GM19372 (cell line): Measurements from ENCODE around the gene FBN2.
"Not testable (repeated sequence)": the region's sequence is repeated elsewhere in the genome, so short reads cannot be mapped to it uniquely, and the experiment has no call there.

Experiments used
- ATAC-seq: cut with Tn5 transposase; IDR thresholded peaks from one replicate; pipeline ENCODE4 v1.9.1; 2021; ENCODE audit warnings: mild to moderate bottlenecking, low read depth, moderate library complexity; ENCODE audit not compliant: unreplicated experiment

Gene FBN2

DNA sequence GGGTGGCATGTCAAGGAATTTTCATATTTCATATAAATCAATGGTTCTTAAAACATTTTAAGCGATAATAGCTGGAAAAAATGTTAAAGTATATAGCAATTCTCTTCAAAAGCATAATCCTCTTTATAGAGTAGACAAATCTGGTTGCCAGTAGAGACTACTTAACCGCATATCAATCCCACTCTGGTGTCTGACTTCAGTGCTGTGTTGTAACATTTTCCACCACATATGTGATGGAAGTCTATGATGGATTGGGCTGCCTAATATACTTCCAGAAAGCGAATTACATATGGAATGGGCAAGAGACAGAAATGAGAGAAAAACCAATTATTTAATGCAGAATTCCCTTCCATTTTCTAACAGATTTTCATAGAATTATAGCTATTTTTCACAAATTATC, 54.3 kb downstream of the FBN2 start:
- ATAC-seq, result no peak

DNA sequence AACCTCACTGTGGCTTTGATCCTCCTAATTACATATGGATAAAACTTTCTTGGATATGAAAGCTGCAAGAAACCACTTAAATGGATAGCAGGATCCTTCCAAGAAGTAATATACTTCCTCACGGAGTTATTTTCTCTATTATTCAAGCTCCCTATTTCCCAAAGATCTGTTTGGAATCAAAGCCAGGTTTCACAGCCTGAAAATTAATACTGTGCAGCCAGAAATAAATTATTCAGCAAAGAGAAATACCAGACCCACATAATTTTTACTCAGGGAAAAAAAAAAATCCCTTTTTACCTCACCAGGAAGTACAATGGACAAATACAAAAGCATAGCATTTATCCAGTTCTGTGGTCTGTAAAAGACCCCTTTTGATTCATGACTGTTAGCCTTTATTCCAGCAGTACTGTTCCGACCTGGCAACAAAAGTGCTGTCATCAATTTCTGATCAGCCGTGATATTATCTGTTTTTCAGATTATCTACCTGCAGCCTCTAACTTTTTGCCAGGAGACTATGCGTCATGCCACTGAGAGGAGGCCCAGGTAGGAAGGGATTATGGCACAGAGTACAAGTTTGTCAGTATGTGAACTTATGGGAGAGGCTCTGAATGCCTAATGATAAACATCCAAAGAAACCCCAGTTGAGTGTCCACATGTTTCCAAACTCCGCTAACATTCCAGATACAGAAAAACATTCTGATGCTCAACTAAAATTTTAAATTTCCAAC, 57.0 kb downstream of the FBN2 start:
- ATAC-seq, result no peak

DNA sequence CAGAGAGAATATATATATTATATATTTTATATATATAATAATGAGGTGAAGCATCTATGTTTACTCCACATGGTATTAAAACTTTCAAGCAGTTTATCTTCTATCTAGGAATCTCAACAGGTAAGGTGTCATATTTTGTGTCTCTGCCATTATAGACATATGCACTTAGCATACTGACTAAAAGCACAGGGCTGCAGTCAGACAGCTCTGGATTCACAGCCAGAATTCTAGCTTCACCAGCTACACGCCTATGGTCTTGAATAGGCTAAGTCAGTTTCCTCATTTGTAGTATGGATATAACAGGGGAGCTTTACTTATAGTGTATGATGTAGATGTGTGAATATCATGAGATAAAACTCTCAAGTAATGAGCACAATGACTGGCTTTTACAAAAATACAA, 57.9 kb downstream of the FBN2 start:
- no peak for ATAC-seq

DNA sequence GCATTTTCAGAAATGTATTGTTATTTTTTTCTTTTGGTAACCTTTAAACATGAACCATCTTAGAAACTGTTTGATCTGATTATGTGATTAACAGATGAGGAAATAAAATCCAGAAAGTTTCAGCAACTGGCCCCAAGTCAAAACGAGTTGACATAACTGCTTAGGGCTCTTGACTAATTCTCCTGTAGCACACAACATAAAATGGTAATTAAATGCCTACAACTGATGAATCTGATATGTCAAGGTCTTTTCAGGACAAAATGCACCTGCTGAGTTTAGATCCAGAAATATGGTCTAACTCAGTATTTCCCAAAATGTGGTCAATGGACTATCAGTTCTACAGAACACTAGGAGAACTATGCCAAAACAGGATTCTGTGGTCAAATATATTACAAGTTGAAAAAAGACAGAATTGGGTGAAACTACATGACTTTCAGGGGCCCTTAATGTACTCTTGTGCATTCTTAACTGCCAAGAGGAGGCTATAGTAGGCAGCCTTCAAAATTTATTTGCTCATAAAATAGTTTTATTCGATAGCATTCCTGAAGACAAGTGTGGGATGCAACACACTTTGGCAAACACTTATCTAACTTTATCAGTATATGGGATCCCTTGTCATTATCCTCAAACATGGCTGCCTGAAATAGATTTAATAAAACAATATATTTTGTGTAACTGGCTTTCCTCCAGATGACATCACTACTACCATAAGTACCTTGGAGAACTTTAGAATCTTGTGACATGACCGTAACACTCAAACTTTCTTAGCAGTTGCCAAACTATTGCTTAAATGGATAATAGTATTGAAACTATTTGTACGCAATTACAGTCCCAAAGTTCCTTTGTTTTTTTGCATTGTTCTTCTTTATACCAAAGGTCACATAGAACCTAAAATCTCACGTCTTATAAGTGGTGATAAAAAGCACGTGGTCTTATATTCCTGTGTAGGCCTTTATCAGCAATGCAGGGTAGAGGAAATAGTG, 59.4 kb downstream of the FBN2 start:
- no peak for ATAC-seq

DNA sequence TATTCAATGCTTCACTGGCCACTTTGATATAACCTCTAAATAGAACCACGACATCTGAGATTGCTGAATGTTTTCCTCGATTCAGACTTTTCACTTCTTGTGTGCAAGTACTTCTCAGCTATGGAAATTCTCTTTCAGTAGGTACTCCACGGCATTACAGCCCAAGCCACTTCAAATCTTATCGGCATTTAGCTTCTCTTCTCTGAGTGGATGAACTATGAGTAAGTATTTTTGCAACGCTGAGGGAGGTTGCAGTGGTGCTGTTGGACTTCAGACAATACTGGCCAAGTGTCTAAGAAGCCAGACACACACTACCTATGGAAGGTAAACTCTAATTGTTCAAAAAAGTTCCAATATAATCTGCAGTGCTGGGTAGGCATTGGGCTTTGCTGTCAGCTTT, 60.1 kb downstream of the FBN2 start:
- no peak for ATAC-seq

DNA sequence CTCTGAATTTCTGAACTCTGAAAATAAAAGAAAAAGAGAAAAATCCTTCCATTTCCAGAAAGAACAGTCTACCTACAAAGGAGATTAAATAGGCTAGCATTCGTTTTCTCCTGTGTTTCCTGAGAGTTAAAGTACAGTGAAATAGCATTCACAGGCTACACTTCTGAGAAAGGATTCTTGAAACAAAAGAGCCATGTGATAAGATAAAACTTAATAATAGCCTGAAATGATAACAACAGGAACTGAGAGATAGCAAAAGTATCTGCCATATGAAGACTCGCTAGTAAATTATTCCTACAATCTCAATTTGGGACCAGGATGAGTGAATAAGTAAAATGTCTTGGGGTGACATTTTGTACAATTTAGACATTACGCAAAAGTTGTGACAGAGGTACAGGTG, 62.4 kb downstream of the FBN2 start:
- ATAC-seq, result no peak

DNA sequence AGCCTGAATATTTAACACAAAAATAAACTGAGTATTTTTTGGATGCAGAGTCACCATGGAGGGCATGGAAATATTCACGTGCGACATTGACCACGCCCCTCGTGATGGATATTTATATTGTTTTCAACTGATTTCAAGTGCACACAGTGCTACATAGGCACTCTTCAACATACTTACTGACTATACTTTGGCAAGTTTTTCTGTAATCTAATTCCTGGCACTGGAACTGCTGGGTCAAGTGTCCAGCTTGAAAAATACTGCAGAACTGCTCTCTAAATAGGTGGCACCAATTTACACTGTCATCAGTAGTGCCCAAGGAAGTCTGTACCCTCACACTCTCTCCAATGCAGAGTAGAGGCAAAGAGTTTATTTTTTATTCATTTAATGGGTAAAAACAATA, 65.1 kb downstream of the FBN2 start:
- ATAC-seq, result no peak

DNA sequence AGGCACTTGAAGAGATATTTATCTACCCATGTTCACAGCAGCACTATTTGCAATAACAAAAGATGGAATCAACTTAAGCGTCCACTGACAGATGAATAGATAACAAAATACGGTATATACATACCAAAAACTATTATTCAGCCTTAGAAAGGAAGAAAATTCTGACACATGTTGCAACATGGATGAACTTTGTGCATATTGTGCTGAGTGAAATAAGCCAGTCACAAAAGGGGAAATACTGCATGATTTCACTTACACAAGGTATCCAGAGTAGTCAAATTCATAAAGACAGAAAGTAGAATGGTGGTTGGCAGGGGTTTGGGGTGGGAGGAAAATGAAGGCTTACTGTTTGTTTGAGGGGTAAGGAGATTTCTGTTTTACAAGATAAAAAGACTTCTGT, 66.0 kb downstream of the FBN2 start:
- no peak for ATAC-seq

DNA sequence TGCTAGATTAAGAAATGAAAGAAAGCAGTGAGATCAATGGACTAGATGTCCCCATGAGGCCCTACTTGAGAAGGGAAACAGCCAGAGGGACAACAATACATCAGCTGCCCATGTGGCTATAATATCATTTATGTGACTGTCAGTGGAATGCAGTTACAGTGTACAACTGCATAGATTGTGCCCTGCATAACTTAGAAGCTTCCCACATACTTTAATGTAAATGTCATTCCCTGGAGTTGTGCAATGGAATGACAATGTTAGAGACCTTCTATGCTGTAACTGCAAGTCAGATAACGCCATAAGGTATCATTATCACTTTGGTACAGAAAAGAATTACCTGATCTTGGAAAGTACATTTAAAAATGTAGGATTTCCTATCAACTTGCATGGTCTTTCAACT, 67.4 kb downstream of the FBN2 start:
- no peak for ATAC-seq

DNA sequence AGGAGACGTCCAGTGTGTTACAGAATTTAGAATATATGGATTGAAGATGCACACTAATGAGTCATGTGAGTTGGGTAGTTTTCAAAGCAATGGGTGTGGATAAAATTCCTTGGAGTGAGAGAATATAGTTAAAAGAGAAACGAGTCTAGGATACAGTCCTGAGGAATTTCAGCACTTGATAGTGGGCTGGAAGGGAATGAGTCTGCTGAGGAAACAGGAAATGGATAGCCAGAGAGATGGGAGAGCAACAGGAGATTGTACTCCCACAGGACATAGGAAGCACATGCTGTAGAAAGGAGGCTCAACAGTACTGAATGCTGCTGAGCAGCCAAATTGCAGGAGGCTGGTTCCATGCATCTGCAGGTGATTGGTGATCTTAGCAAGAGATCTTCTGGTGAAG, 68.1 kb downstream of the FBN2 start:
- ATAC-seq, result no peak

DNA sequence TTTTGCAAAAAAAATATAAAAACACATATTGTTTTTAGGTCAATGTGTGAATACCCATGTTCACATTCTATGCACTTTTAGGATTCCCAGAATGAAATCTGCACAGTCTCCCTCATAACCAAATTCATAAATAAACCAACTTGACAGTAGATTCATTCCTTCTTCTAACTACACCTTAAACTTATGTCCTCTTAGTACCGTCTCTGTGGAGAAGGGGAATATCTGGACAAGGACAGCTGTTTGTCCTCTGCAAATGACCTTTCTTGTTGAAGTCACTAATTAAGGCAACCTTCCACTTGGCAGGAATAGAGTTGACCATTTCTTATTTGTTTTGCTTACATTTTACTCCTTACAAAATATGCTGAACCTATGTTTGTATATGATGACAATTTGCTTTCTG, 71.1 kb downstream of the FBN2 start:
- no peak for ATAC-seq

DNA sequence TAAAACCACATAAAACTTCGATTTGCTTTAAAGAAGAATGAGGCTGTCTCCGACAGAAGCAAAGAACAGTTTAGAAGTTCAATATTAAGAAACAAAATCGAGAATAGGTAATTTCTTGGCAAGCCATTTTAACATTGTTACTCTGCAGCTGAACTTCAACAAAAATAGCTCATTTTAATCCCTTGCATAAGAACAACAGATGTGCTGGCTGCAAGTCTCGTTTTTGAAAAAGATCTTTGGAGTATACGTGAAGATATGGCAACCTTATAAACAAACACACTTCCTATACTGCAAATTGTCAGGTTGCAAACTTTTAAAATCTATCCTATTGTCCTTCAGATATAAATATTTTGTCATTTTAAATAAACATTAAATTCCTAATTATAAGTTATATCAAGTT, 71.5 kb downstream of the FBN2 start:
- no peak for ATAC-seq

DNA sequence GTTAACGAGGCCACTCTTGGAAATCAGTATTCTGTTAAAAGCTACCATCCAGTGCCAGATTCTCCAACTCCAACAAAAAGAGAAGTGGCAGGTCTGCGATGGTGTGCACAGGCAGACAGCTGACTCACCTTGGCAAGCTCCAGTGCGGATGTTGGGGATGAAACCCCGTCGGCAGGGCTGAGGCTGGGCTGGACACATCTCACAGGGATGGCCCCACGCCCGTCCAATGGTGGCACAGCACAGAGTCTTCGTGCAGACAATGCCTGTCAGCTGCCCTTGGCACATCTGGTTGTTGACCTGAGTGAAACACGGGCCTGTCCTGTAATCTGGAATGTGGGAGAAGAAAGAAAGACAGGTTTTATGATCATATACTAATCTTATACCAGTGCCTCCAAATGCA, 73.4 kb downstream of the FBN2 start:
- no peak for ATAC-seq

DNA sequence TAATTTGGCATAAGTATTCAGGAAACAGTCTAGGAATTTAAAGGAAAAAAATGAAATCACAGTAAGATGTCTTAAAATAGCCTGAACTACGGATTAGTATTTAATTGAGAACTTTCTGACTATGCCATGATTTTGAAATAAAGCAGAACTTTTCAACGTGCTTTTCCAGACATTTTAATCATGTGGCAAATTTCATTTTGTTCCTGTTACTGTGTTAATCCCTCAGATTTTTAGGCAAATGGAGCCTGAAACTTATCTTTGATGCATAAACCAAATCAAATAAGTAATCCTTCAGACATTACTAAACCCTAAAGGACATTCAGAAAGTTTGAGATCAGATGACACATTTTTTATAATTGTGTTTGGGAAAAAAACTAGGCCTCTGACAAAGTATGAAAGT, 75.7 kb downstream of the FBN2 start:
- ATAC-seq, result no peak

DNA sequence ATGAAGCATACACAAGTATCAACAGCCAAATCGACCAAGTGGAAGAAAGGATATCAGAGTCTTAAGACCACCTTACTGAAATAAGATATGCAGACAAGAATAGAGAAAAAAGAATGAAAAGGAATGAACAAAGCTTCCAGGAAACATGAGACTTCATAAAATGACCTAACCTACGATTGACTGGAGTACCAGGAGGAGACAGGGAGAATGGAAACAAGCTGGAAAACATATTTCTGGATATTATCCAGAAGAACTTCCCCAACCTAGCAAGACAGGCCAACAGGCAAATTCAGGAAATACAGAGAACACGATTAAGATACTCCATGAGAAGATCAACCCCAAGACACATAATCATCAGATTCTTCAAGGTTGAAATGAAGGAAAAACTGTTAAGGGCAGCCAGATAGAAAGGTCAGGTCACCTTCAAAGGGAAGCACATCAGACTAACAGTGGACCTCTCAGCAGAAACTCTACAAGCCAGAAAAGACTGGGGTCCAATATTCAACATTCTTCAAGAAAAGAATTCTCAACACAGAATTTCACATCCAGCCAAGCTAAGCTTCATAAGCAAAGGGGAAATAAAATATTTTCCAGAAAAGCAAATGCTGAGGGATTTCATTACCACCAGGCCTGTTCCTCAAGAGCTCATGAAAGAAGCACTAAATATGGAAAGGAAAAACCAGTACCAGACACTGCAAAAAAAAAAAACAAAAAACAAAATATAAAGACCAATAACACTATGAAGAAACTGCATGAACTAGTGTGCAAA, 80.7 kb downstream of the FBN2 start:
- not testable (repeated sequence) for ATAC-seq

DNA sequence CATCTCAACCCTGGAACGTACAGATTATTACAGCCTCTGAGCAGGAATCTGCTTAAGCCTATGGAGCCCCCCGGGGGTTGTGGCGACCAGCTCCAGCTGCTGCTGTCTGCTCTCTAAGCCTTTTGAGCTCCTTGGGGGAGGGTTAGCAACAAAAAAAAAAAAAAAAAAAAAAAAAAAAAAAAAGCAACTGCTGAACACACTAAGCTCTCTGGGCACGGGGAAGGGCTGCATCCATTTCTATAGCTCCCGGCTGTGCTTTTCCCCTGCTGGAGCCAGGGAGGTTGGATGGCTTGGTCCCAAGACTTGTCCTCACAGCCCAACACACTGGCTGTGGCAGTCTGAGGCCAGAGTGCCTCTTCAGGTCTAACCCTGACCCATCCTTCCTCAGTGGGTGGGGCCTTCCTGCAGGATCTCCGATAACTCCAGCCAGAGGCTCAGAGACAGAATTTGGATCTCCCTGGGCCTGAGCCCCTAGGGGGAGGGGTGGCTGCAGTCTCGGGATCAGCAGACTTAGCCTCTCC, 82.1 kb downstream of the FBN2 start:
- ATAC-seq, result no peak

DNA sequence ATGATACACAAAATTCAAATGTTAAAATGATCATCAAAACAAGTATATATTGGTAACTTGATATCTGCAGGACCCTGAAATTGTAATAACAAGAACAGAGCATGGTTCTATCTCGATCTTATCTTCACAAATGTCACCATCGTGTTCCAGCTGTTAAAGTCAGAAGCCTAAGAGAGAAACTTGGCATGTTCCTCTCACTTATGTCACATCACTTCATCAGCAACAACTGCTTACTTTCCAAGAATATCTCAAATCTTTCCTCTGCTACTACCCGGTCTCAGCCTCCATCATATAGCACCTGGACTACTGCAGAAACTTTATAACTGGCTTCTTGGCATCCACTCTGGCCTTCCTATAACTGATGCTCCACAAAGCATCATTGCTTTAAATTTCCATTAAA, 84.9 kb downstream of the FBN2 start:
- ATAC-seq, result no peak

DNA sequence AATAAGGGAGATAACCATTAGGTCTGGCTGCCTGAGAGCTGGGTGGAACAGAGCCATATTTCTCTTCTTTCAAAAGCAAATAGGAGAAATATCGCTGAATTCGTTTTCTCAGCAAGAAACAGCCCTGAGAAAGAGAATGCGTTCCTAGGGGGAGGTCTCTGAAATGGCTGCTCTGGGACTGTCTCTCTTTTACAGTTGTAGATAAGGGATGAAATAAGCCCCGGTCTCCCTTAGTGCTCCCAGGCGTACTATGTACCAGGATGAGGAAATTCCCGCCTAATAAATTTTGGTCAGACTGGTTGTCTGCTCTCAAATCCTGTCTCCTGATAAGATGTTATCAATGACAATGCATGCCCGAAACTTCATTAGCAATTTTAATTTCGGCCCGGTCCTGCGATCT, 90.8 kb downstream of the FBN2 start:
- ATAC-seq, result not testable (repeated sequence)

DNA sequence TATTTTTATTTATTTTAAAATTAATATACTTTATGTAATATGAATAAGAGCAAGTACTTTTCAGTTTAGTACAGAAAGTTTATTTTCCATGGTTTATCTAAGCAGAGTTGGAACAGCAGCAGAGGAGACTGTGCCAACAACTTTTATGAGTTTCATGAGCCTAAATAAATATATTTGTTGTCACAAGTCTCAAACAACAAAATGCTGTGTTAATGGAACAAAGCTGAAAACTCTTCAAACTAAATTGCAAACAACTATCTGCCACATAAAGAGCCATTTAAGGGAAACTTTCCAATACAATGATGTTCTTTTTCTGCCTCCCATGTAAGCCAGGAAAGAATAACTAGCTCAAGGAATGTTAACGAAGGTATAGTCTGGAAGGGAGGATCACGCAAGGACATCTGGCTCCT, 96.1 kb downstream of the FBN2 start:
- ATAC-seq, result no peak

DNA sequence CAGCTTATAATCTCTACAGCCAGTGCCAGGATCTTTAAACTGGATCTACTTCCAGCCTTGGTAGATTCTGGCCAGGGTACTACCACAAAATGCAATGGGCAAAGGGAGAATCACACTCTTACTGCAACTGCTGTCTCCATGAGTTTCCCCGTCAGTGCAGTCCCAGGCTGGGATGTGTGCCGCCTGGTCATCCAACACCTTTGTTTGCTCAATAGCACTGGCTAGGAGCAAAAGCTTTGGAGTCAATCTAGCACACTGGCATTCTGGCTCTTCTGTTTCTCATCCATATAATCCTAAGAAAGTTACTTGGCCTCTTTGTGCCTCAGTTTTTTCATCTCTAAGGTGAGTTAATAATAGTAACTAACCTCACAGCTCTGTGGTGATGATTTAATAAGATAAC, 96.9 kb downstream of the FBN2 start:
- no peak for ATAC-seq

DNA sequence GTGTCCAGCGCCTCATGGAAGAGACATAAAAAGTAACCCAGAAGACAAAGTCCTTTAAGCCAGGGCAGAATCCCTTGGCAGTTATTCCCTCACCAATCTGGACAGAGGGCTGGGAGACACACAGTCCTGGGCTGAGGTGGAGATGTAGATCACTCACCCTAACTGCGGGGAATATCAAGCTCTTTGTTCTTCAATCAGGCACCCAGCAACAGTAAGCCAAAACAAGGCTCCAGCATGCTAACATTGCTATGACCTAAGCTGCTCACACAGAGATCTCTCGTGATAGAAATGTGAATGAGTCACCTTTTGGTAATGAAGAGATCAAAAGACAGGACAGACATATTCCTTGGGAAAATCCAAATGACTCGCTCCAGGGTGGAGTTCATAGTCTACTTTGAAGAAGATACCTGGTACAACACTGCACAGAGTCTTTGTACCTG, 101.3 kb downstream of the FBN2 start:
- ATAC-seq, result no peak
